Measurements from ENCODE around the gene RPAP3.

Gene RPAP3

DNA sequence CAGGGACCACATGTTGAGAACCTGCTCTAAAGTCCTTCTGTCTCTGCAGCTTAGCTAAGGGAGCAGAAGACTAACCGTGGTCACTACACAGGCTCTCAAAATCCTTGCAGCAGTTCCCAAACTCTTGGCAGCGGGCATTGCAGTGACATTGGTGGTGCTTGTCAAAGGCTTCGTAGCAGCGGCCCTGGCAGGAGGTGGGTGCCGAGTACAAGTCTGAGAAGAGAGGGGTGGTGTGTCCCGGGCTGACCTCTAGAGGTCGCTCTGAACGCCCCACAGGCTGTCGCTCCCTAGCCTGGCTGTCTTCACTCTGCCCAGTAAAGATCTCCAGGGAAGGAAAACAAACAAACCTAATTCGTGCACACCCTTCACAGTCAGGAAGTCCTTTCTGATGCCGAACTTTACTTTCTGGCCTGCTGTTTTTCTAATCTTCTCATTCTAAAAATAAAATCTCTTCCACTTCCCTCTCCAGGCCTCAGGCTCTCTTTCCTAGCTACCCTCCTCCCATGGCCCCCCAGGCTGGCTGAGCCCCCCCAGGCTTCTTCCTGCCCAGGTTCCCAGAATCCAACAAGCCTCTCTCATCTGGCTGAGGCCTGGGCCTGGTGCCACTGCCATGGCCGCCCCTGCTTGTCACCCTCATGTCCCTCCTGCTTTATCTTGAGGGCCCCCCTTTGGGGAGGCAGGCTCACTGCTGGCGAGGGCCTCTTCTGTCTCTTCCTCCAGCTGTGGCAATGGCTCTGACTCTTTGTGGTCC lies 11.8 kb upstream of the RPAP3 start:
- Histone ChIP-seq H3K4me2 (ENCODE audit: insufficient read depth, low read length) (no peak overlapping the region), H3K27ac (ENCODE audit: low read length) (no peak overlapping the region)
- peak; percentile 38 for DNase-seq

DNA sequence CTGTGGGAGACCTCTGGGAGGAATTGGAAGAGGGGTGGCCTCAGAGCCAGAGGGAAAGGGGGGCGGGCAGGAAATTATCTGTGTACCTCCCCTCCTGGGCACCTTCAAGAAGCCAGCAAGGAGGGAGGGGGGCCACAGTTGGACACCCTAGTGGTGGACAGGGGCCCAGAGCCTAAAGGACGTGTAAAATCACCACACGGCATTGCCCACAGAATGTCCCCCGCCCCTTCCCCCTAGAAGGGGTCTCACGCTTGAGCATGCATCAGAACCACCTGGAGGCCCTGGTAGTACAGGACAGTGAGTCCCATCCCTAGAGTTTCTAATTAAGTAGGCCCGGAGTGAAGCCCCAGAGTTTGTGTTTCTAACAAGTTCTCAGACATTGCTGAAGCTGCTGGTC lies 11.2 kb upstream of the RPAP3 start:
- no peaks in the 10 kb centered on the region for H3K9me3 ChIP-seq (ENCODE audit: insufficient read depth, low read length, severe bottlenecking)
- 0 out of 2 replicates have a peak, but pooled peaks cover 2% of the 10 kb centered on the region for H4K20me1 ChIP-seq (ENCODE audit: insufficient read depth, low read length)
- TF ChIP-seq, protein P1, sequence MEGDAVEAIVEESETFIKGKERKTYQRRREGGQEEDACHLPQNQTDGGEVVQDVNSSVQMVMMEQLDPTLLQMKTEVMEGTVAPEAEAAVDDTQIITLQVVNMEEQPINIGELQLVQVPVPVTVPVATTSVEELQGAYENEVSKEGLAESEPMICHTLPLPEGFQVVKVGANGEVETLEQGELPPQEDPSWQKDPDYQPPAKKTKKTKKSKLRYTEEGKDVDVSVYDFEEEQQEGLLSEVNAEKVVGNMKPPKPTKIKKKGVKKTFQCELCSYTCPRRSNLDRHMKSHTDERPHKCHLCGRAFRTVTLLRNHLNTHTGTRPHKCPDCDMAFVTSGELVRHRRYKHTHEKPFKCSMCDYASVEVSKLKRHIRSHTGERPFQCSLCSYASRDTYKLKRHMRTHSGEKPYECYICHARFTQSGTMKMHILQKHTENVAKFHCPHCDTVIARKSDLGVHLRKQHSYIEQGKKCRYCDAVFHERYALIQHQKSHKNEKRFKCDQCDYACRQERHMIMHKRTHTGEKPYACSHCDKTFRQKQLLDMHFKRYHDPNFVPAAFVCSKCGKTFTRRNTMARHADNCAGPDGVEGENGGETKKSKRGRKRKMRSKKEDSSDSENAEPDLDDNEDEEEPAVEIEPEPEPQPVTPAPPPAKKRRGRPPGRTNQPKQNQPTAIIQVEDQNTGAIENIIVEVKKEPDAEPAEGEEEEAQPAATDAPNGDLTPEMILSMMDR (IDR thresholded peaks at IDR 0.05; ENCODE audit: borderline replicate concordance, extremely low read depth, low read length, poor library complexity, severe bottlenecking): no peak
- TF ChIP-seq EZH2 (IDR thresholded peaks at IDR 0.05; ENCODE audit: borderline replicate concordance, low read depth, low read length, severe bottlenecking): no peak
- H3K9ac ChIP-seq (ENCODE audit: low read depth, low read length): no peak overlapping the region
- H3K4me2 ChIP-seq (ENCODE audit: insufficient read depth, low read length): no peak overlapping the region
- no peak for ATAC-seq (ENCODE audit: insufficient read depth, low read depth)
- H3K4me1 ChIP-seq (ENCODE audit: insufficient read depth, low read length): no peaks in the 10 kb centered on the region; the same call in 1 of the 2 replicates
- DNase-seq: peak; percentile 2
- no peaks in the 10 kb centered on the region for H3K27me3 ChIP-seq (ENCODE audit: insufficient read depth, low read length, poor library complexity)
- no peaks in the 10 kb centered on the region for H3K79me2 ChIP-seq (ENCODE audit: insufficient read depth, low read length)
- no peak overlapping the region for H3K27ac ChIP-seq (ENCODE audit: low read length)
- no peaks in the 10 kb centered on the region for H3K36me3 ChIP-seq (ENCODE audit: insufficient read depth, low read length)
- H2AFZ ChIP-seq (ENCODE audit: low read depth, low read length): no peak overlapping the region
- H3K4me3 ChIP-seq (ENCODE audit: low read depth in 1 of 2, low read length in 2 of 2): no peak overlapping the region

More for the DNA sequence above, 11.8 kb upstream of the RPAP3 start:
- H3K27me3 ChIP-seq (ENCODE audit: insufficient read depth, low read length, poor library complexity): no peaks in the 10 kb centered on the region
- H3K4me1 ChIP-seq (ENCODE audit: insufficient read depth, low read length): no peaks in the 10 kb centered on the region; the same call in 1 of the 2 replicates
- no peak overlapping the region for H2AFZ ChIP-seq (ENCODE audit: low read depth, low read length)
- peak; percentile 58 for ATAC-seq (ENCODE audit: insufficient read depth, low read depth)
- TF ChIP-seq, protein P1 (IDR thresholded peaks at IDR 0.05; ENCODE audit: borderline replicate concordance, extremely low read depth, low read length, poor library complexity, severe bottlenecking): peak; percentile 58
- TF ChIP-seq EZH2 (IDR thresholded peaks at IDR 0.05; ENCODE audit: borderline replicate concordance, low read depth, low read length, severe bottlenecking): no peak
- no peaks in the 10 kb centered on the region for H3K36me3 ChIP-seq (ENCODE audit: insufficient read depth, low read length)
- H4K20me1 ChIP-seq (ENCODE audit: insufficient read depth, low read length): 0 out of 2 replicates have a peak, but pooled peaks cover 2% of the 10 kb centered on the region
- no peak overlapping the region for H3K9ac ChIP-seq (ENCODE audit: low read depth, low read length)
- H3K9me3 ChIP-seq (ENCODE audit: insufficient read depth, low read length, severe bottlenecking): no peaks in the 10 kb centered on the region
- no peaks in the 10 kb centered on the region for H3K79me2 ChIP-seq (ENCODE audit: insufficient read depth, low read length)
- no peak overlapping the region for H3K4me3 ChIP-seq (ENCODE audit: low read depth in 1 of 2, low read length in 2 of 2)

DNA sequence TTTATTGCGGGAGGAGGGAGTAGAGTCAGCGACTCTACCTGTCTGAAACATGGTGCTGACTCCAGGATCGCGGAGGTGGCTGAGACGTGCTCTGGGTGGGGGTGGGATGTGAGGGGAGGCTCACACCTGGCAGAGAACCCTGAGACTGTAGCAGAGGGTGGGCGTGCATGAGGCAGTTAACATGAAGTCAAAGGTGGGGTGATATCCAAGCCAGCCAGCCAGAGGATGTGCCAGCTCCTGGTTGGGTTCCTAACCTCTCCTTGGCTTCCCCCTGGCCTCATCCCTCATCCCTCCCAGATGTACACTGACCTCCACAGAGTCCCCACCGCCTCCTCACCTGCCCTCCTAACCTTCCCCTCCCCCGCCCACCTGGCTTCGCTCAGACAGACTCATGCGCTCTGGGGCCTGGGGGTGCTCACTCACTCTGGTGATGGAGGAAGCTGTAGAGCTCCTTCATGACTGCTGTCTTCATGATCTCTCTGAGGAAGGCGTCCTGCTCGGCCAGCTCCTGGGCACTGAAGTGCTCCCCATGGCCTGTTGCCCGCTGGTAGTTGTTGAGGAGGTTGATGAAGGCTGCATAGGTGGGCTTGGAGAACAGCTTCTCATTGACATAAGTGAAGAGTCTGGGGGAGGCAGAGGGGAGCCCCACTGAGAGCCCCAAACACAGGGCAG lies 10.2 kb upstream of the RPAP3 start:
- Histone ChIP-seq H3K79me2 (ENCODE audit: insufficient read depth, low read length) (no peaks in the 10 kb centered on the region), H3K9ac (ENCODE audit: low read depth, low read length) (no peak overlapping the region), H3K9me3 (ENCODE audit: insufficient read depth, low read length, severe bottlenecking) (no peaks in the 10 kb centered on the region), H4K20me1 (ENCODE audit: insufficient read depth, low read length) (0 out of 2 replicates have a peak, but pooled peaks cover 2% of the 10 kb centered on the region), H3K4me2 (ENCODE audit: insufficient read depth, low read length) (no peak overlapping the region), H3K4me3 (ENCODE audit: low read depth in 1 of 2, low read length in 2 of 2) (no peak overlapping the region), H2AFZ (ENCODE audit: low read depth, low read length) (no peak overlapping the region), H3K27me3 (ENCODE audit: insufficient read depth, low read length, poor library complexity) (no peaks in the 10 kb centered on the region), H3K36me3 (ENCODE audit: insufficient read depth, low read length) (no peaks in the 10 kb centered on the region), H3K27ac (ENCODE audit: low read length) (no peak overlapping the region), H3K4me1 (ENCODE audit: insufficient read depth, low read length) (no peaks in the 10 kb centered on the region; the same call in 1 of the 2 replicates)
- DNase-seq (no peak), ATAC-seq (ENCODE audit: insufficient read depth, low read depth) (no peak)
- TF ChIP-seq EZH2 (IDR thresholded peaks at IDR 0.05; ENCODE audit: borderline replicate concordance, low read depth, low read length, severe bottlenecking): no peak
- TF ChIP-seq, protein P1 (IDR thresholded peaks at IDR 0.05; ENCODE audit: borderline replicate concordance, extremely low read depth, low read length, poor library complexity, severe bottlenecking): no peak
